Stimulated activated CD4-positive, alpha-beta T cell treated with anti-CD3 and anti-CD28 coated beads, TNF-alpha, amount 100 ng/mL, for 4 hours (primary cell): Measurements from ENCODE around the gene TUBA1C.
"Not testable (repeated sequence)": the region's sequence is repeated elsewhere in the genome, so short reads cannot be mapped to it uniquely, and the experiment has no call there.

Experiments used
- DNase-seq, 3 experiments: peaks; one replicate each; pipeline ENCODE4 v3.0.0-alpha.2; 2020; ENCODE audit warnings: low read depth in 3 of 3

The TUBA1C gene

DNA sequence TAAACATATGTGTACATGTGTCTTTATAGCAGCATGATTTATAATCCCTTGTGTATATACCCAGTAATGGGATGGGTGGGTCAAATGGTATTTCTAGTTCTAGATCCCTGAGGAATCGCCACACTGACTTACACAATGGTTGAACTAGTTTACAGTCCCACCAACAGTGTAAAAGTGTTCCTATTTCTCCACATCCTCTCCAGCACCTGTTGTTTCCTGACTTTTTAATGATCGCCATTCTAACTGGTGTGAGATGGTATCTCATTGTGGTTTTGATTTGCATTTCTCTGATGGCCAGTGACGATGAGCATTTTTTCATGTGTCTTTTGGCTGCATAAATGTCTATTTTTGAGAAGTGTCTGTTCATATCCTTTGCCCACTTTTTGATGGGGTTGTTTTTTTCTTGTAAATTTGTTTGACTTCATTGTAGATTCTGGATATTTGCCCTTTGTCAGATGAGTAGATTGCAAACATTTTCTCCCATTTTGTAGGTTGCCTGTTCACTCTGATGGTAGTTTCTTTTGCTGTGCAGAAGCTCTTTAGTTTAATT is 45.6 kb downstream of the TUBA1C start:
- not testable (repeated sequence) for DNase-seq

DNA sequence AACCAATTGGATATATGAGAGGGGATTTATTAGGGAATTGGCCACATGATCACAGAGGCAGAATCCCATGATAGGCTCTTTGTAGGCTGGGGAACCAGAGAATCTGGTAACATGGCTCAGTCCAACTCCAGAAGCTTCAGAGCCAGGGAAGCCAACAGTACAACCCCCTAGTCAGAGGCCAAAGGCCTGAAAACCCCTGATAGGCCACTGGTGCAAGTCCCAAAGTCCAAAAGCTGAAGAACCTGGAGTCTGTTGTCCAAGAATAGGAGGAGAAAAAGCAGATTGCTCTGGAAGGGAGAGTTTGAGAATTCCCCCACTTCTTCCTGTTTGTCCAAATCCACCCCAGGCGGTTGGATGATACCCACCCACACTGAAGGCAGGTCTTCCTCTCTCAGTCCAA is 49.9 kb downstream of the TUBA1C start:
- no peak for DNase-seq

DNA sequence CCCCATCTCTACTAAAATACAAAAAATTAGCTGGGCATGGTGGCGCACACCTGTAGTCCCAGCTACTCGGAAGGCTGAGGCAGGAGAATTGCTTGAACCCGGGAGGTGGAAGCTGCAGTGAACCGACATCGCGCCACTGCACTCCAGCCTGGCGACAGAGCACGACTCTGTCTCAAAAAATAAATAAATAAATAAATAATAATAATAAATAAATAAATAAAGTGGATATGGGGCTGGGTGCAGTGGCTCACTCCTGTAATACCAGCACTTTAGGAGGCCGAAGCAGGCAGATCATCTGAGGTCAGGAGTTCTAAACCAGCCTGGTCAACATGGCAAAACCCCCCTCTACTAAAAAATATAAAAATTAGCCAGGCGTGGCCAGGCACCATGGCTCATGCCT is 52.2 kb downstream of the TUBA1C start:
- not testable (repeated sequence) for DNase-seq

DNA sequence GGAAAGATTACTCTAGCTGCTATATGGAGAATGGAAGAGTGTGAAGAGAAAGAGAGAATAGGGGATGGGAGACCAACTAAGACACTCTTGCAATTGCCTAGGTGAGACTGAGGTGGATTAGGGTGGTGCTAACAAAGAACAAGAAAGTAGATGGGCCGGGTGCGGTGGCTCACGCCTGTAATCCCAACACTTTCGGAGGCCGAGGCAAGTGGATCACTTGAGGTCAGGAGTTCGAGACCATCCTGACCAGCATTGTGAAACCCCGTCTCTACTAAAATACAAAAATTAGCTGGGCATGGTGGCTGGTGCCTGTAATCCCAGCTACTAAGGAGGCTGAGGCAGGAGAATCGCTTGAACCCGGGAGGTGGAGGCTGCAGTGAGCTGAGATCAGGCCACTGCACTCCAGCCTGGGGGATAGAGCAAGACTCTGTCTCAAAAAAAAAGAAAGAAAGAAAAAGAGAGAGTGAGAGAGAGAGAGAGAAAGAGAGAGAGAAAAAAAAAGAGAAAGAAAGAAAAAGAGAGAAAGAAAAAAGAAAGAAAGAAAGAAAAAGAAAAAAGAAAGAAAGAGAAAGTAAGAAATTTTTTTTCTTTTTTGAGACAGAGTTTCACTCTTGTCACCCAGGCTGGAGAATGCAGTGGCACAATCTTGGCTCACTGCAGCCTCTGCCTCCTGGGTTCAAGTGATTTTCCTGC is 55.7 kb downstream of the TUBA1C start:
- not testable (repeated sequence) for DNase-seq

DNA sequence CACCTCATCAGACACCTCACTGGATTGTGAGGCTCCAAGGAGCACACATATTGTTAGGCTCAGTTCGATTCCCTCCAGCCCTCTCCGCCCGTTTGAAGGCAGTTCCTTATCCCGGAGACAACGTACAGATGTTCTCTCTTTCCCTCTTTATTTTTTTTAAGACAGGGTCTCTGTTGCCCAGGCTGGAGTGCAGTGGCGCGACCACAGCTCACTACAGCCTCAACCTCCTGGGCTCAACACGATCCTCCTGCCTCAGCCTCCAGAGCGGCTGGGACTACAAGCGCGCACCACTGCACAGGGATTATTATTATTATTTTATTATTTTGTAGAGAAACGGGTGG is 57.5 kb downstream of the TUBA1C start:
- no peak for DNase-seq

DNA sequence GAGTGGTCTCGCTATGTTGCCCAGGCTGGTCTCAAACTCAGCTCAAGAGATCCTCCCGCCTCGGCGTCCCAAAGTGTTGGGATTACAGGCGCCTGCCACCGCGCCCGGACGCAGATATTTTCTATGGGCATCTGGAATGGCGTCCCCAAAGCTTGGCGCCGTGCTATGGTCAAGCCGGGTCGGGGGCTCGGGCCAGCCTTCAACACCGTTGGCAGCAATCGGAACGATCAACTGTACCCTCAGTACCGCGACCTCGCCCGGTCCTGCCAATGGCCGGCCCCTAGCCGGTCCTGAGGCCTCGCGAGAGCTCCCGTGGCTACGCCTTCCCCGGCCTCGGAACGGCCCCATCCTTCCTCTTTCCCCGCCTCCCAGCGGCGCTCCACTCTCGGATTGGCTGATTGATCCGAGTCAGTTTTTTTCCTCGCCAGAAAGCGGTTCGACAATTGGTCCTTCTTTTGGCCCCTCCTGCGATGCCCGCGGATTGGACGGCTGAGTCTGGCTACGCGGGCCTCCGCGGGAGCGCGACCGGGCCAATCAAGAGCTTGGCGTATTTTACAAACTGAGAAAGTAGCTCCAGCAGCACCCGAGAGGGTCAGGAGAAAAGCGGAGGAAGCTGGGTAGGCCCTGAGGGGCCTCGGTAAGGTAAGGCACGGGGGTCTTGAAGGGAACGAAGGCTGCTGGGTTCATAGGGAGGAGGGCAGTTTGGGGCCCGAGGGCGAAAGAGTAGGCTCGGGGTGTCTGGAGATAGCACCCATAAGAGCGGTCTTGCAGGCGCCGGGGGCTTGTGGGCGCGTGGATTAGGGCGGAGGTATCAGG is 58.0 kb downstream of the TUBA1C start, which contains the start of gene TROAP:
TROAP (plus strand) TSS at position 548 of the 816 bp plus-strand sequence. CDS start 354 bp downstream, outside the sequence.
- DNase-seq = peak; percentile 86 to 95 (median 94)

DNA sequence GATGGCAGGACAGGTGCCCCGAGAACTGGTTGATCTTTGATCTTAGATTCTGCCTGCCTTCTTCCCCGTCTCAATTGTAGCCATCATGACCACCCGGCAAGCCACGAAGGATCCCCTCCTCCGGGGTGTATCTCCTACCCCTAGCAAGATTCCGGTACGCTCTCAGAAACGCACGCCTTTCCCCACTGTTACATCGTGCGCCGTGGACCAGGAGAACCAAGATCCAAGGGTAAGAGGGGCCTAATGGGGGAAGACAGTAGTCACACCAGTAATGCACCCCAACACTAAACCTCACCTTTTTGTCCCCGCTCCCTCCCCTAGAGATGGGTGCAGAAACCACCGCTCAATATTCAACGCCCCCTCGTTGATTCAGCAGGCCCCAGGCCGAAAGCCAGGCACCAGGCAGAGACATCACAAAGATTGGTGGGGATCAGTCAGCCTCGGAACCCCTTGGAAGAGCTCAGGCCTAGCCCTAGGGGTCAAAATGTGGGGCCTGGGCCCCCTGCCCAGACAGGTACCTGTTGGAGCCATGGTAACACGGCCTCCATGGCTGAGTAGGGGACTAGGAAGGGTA is 58.7 kb downstream of the TUBA1C start:
- DNase-seq = no peak
